Upper lobe of right lung (tissue), 1 donor: ENCODE data around the gene PCK2. TPM values are rescaled to one million over a fixed set of nuclear protein-coding genes. Genes with fewer than 3 reads are reported as not detected.

Source experiments
- ATAC-seq: fragments of 200-7000 bp; cut with Tn5 transposase; one replicate; pipeline ENCODE4 v1.9.1; 2020; ENCODE audit warnings: mild to moderate bottlenecking, moderate library complexity
- DNase-seq: peaks from one replicate; pipeline ENCODE4 v3.0.0-alpha.2; 2020
- H3K27ac ChIP-seq: fragments of 200-600 bp; one replicate; pipeline ENCODE4 v1.8.0; 2022
- H3K27me3 ChIP-seq: fragments of 200-600 bp; one replicate; pipeline ENCODE4 v1.8.0; 2022; ENCODE audit warnings: mild to moderate bottlenecking
- H3K36me3 ChIP-seq: fragments of 200-600 bp; one replicate; pipeline ENCODE4 v1.8.0; 2022
- H3K4me1 ChIP-seq: fragments of 200-600 bp; one replicate; pipeline ENCODE4 v1.8.0; 2022
- H3K4me3 ChIP-seq: fragments of 200-600 bp; one replicate; pipeline ENCODE4 v1.8.0; 2022; ENCODE audit warnings: mild to moderate bottlenecking
- H3K9me3 ChIP-seq: fragments of 200-600 bp; one replicate; pipeline ENCODE4 v1.8.0; 2022
- CTCF ChIP-seq: fragments of 200-600 bp; IDR thresholded peaks from one replicate; pipeline ENCODE4 v1.8.0; 2022; ENCODE audit warnings: antibody characterized with exemption
- intact Hi-C: fragments of 100-400 bp; cut with DNase I; formaldehyde crosslinking; loops from one replicate; pipeline ENCODE4 v1.11.0; 2022
- total RNA-seq: library from RNA; stranded (reverse); fragmentation: NEBNext Ultra II Directional; extraction: Animal tissue kit (Norgen Biotek cat#: 25700); gene quantifications from one replicate; pipeline ENCODE4 v1.2.1, GENCODE V29; 2021
- donor health status: DM: no; HTN: yes; CAD: no; lungs with severe emphysema.

The PCK2 gene
- total RNA-seq, 1 donor from 2014 or later, result 39.9 TPM

DNA sequence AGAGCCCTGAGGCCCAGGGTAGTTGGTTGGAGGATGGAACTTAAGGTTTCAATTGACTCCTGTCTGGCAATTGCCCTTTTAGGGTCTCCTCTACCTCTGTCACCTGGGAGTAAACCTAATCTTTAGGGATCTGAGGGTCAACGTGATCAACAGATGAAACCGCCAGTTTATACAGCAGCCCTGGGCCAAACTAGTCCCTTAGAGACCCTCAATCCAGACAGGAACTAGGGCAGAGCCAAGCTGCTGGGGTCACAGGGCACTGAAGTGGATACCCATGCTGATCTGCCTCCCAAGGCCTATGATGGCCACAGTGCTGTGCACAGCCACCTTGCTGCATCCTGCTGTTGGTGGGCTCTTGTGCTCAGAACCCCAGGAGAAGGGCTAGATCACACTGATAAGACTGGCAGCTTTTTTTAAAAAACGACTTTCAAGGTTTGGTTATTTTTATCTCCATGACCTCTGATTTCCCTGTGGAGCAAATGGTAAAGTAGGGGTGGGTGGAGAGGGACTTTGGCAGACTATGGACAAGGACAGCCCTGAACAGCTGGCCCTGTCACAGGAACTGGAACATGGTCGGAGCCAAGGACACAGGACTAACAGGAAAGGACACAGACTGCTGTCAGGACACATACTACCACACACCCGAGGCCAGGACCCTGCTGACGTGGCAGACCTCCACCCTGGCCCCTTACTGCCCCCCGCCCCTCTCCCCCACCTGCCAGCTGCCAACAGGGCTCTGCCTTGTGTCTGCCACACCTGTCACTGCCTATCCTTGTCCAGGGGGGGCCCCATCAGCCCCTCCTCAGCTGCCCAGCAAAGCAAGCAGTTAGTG, 36.8 kb downstream of the PCK2 start:
- H3K27me3 ChIP-seq, result no peaks in the 10 kb centered on the region
- intact Hi-C loops, result no loop called here
- H3K4me1 ChIP-seq, result peaks cover 6% of the 10 kb centered on the region
- no peak for DNase-seq
- no peak for ATAC-seq
- H3K36me3 ChIP-seq, result no peaks in the 10 kb centered on the region
- peak overlapping the region; percentile 72 for H3K27ac ChIP-seq
- no peaks in the 10 kb centered on the region for H3K9me3 ChIP-seq
- TF ChIP-seq CTCF, result no peak
- H3K4me3 ChIP-seq, result no peak overlapping the region

DNA sequence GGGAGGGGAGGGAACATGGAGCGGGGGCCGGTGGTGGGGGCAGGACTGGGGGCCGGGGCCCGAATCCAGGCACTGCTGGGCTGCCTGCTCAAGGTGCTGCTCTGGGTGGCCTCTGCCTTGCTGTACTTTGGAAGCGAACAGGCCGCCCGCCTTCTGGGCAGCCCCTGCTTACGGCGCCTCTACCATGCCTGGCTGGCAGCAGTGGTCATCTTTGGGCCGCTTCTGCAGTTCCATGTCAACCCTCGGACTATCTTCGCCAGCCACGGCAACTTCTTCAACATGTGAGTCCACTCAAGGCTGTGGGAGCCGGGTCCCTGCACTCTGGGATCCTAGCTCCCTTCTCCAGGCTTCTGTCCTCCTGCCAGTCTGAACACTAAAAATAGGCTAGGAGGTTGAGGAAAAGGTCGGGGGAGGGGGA, 37.4 kb downstream of the PCK2 start:
- Histone ChIP-seq H3K27me3 (no peaks in the 10 kb centered on the region), H3K4me1 (peaks cover 7% of the 10 kb centered on the region), H3K4me3 (no peak overlapping the region), H3K9me3 (no peaks in the 10 kb centered on the region), H3K27ac (peak overlapping the region; percentile 72), H3K36me3 (no peaks in the 10 kb centered on the region)
- DNase-seq (no peak), ATAC-seq (no peak)
- intact Hi-C loops, result no loop called here
- TF ChIP-seq CTCF, result no peak

DNA sequence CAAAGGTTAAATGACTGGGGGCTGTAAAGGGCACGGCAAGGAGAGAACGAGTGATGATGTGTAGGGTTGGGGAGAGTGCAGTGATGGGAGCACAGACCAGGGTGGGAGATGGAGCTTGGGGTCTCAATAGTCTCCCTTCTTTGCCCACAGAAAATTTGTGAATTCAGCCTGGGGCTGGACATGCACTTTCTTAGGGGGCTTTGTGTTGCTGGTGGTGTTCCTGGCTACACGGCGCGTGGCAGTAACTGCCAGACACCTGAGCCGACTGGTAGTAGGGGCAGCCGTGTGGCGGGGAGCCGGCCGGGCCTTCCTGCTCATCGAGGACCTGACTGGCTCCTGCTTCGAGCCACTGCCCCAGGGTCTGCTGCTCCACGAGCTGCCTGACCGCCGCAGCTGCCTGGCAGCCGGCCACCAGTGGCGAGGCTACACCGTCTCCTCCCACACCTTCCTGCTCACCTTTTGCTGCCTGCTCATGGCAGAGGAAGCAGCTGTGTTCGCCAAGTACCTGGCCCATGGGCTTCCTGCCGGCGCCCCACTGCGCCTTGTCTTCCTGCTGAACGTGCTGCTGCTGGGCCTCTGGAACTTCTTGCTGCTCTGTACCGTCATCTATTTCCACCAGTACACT, 38.1 kb downstream of the PCK2 start:
- H3K36me3 ChIP-seq, result no peaks in the 10 kb centered on the region
- intact Hi-C loops, result no loop called here
- no peak overlapping the region for H3K4me3 ChIP-seq
- DNase-seq (no peak), ATAC-seq (no peak)
- peaks cover 13% of the 10 kb centered on the region for H3K4me1 ChIP-seq
- TF ChIP-seq CTCF, result no peak
- no peak overlapping the region for H3K27ac ChIP-seq
- H3K9me3 ChIP-seq, result no peaks in the 10 kb centered on the region
- no peaks in the 10 kb centered on the region for H3K27me3 ChIP-seq

DNA sequence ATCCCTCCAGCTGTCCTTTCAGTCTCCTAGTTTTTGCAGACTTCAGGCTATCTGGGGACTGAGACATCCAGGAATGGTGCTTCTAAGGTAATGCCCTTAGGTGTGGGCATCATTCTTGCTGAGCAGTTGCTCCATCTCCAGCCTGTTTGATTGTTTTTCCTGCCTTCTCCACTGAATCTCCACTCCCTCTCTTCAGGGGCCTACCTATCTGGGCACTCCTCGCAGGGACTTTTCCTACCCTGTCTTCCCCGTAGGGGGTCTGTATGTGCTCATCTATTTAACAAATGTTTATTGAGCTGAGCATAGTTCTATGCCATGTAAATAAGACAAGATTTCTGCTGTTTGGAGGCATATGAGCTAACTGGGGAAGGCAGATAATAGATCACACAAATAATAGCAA, 38.9 kb downstream of the PCK2 start:
- no peak overlapping the region for H3K27ac ChIP-seq

DNA sequence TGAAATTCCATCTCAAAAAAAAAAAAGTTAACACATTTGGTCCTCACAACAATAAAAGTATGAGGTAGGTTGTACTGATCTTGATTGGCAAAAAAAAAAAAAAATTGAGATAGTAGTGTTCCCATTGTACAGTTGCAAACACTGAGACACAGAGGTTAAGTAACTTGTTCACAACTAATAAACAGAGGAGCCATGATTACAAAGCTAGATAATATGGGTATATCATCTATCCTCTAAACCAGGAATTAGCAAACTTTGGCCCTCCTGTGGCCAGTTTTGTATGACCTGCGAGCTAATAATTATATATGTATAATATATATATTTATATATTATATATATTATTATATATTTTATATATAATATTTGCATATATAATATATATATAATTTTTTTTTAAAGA, 39.6 kb downstream of the PCK2 start:
- DNase-seq, result no peak
- no peak for TF ChIP-seq CTCF
- Histone ChIP-seq H3K36me3 (peaks cover 15% of the 10 kb centered on the region), H3K9me3 (no peaks in the 10 kb centered on the region), H3K27ac (no peak overlapping the region), H3K4me3 (no peak overlapping the region), H3K4me1 (peaks cover 20% of the 10 kb centered on the region), H3K27me3 (no peaks in the 10 kb centered on the region)
- ATAC-seq, result no peak
- intact Hi-C loops, result no loop called here

More for the DNA sequence above, 38.9 kb downstream of the PCK2 start:
- H3K27me3 ChIP-seq, result no peaks in the 10 kb centered on the region
- H3K4me3 ChIP-seq, result no peak overlapping the region
- H3K36me3 ChIP-seq, result peaks cover 8% of the 10 kb centered on the region
- ATAC-seq, result no peak
- TF ChIP-seq CTCF, result no peak
- intact Hi-C loops, result no loop called here
- no peak for DNase-seq
- peaks cover 20% of the 10 kb centered on the region for H3K4me1 ChIP-seq
- no peaks in the 10 kb centered on the region for H3K9me3 ChIP-seq
